Measurements from ENCODE around the gene DLEU7.

DLEU7 gene

DNA sequence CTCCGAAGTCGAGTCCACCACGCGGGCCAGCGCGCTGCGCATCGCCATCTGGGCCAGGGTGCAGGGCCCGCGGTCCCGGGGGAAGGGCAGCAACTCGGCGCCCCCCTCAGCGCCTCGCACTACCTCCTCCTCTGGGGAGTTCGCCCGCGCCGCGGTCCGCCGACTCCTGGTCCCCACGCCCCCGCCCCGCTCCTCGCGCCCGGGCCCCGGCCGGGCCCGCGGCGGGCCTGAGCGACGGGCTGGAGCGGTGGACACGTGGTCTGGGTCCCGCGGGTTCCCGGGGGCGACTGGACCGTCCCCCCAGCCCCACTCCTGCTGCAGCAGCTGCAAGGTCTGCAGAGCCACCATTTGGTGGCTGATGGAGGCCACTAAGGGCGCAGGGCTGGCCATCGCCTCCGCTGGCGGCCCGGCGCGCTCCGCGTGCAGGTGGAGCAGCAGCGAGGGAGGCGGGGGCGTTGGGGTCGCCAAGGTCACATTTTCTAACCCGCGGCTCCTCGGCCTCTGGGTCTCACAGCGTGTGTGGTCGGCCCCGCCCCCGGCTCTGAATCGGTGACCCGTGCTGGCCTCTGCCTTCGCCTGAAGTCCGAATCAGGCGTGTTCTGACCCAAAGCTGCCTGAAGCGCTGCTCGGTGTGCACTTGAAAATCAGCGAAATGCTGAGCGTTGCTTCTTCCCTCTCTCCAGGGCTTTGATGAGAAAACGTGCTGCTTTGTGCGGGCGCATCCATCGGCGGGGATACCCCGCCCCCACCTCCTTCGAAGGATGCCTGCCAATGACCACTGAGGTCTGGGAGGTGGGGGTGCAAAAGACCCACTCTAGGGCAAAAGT lies at the start of gene DLEU7:
DLEU7 (minus strand) TSS at position 436 of the 827 bp plus-strand sequence; CDS start at position 390, 46 bp downstream.
- no peak for DNase-seq

DNA sequence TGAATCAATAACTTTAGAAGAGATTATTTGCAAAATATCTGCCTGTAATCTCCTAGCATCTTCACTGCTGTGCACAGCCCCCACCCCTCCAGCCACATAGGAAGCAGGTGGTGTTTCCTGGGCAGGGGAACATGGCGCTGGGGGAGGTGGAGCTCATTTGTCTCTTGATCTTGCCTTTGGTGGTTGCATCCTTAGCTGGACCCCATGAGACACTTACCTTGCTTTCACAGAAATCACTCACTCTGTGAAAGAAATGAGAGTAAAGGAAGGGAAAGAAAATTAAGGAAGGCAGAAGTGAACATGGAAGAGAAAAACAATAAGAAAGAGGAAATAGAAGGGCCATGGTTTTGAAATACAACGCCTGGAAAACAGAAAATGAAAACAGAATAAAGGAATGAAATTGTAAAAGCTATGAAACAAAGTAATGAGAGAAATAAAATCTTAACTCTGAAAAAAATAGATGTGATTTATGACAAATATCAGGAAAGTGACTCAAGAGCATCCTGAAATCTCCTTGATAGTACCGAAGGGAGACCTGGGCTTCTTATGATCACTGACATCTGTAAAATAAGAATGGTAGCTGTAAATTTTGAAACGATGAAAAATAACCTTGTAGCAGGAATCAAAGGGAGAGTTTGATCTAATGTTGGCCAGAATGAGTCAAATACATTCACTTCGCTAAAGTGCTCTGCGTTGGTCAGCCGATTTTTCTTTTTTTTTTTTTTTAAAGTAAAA lies 48.9 kb upstream of the DLEU7 start:
- no peak for DNase-seq

DNA sequence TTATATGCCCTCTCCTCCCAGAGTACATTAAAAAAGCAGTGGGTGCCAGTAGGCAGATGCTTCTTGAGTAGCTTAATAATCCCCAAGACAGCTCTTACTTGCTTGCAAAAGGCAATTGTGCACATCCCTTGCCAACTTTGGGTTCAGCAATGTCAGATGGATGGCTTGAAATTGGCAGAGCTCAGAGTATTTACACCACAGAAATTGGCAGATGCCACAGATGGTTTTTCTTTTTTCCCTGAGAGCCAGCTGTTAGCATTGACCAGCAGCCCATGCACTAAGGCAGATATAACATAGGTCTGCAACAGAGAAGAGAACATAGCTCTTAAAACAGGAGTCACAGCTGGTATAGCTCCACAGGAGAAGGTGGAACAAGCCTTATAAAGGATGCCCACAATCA lies 47.7 kb upstream of the DLEU7 start:
- no peak for DNase-seq

GRCh38 chr13:50889317-50889716 lies 45.8 kb upstream of the DLEU7 start:
- DNase-seq: no peak

DNA sequence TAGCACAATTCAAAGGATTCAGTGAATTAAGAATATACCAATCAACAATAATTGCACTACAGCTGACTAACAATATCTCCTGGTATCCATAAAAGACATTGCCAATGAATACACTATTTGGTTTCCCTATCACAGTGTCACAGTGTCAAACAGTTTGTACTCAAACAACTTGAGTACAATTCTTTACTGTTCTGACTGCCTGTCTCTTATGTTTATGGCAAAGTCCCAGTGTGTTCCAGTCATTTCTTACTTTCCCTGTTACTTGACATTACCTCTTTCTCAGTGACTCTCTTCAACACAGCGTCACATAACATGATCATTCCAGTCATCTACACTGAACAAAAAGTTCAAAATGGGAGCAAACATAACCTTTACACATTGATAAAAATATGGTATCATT lies 44.9 kb upstream of the DLEU7 start:
- DNase-seq: no peak

GRCh38 chr13:50887151-50887550 lies 43.7 kb upstream of the DLEU7 start:
- DNase-seq: no peak

DNA sequence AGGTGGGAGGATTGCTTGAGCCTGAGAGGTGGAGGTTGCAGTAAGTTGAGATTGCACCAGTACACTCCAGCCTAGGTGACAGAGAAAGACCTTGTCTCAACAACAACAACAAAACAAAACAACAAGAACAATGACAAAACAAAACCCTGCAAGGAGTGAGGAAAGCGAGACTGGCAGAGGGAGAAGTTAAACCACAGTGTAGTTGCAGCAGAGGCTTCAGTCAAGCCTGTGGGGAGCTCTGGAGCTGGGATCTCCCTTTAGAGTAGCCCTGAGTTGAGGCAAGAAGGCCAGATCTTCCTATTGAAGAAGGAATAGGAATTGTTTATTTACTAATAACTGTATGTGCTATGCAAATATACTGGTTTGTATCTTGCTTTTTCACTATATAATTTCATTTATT lies 40.8 kb upstream of the DLEU7 start:
- no peak for DNase-seq

GRCh38 chr13:50883728-50884127 lies 40.2 kb upstream of the DLEU7 start:
- no peak for DNase-seq

- no peak for DNase-seq
Measured at GRCh38 chr13:50882816-50883435, 39.4 kb upstream of the DLEU7 start.

DNA sequence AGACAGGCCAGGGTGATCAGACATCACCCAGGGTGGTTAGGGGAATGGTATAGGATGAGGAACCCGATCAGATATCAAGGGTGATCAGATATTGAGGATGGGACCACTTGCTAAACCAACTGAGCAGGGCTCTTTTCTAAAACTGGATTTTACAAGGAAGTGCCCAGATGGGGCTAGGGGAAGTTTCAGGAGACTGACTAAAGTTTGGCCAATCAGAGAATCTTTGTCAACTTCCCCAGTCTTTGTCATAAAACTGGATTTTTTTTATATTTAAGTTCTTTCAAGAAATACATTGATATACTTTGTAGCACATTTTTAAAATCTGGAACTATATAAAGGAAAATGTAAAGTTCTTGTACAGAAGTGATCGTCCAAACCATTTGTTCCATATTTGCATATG lies 30.5 kb upstream of the DLEU7 start:
- DNase-seq: no peak

DNA sequence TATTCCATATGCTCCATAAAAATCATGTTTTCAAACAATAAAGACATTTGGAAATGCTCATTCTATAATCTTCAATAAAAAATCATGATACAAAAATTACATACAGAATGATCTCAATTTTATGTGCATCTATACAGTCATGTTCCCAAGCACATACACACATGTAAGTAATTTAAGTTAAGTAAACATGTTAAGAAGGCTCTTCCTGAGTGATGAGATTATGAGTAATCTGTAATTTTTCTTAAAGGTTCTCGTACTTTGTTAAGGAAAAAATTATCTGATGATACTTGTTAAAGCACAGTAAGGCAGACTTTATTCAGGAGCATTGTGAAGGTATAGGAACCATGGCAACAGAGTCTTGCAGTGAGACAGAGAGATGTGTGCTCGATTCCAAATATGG lies 30.0 kb upstream of the DLEU7 start:
- no peak for DNase-seq

- no peak for DNase-seq
Measured at GRCh38 chr13:50871405-50871804, 27.9 kb upstream of the DLEU7 start.

GRCh38 chr13:50867637-50867945 lies 24.1 kb upstream of the DLEU7 start:
- no peak for DNase-seq

DNA sequence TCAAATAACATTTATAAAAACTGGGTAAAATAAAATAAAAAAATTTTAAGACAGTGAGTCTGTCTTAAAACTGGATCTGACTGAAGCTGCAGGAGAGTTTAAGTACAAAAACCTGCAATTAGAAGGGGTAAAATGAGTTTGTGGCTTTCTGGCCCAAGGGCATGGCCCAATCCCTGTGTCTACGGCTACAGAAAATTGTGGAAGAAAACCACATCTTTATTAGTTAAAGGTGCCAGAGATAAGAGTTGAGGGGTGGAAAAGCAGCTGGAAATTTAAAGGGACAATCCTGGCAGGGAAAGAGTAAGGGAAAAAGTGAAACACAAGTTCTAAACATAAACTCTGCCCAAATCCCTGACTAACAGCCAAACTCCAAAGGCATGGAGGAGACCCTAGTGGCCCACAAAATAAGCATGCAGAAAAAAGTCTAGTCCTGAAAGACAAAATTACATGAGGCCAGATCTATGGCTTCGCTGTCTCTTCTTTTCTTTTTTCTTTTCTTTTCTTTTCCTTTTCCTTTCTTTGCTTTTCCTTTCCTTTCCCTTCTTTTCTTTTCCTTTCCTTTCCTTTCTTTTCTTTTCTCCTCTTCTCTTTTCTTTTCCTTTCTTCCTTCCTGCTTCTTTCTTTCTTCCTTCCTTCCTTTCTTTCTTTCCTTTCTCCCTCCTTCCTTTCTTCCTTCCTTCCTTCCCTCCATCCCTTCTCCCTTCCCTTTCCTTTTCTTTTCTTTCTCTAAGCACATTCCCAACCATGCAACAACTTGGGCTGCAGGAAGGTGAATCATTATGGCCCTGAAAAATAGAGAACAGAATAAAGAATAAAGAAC lies 23.5 kb upstream of the DLEU7 start:
- no peak for DNase-seq

GRCh38 chr13:50864492-50864891 lies 21.0 kb upstream of the DLEU7 start:
- DNase-seq: no peak

DNA sequence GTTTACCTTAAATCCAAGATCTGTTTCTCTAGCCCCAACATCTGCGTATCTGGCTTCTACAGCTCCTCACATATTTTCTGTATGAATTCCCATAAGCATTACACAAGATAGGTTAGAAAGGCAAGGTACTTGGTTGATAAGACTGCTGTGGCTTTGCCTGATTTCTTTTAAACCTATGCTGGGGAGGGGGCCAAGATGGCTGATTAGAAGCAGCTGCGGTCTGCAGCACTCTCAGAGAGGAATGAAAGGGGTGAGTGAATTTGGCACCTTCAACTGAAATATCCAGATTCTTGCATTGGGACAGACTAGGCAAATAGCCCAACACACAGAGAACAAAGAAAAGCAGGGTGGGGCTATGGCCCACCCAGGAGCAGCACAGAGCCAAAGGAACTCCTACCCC lies 12.2 kb upstream of the DLEU7 start:
- DNase-seq: no peak

DNA sequence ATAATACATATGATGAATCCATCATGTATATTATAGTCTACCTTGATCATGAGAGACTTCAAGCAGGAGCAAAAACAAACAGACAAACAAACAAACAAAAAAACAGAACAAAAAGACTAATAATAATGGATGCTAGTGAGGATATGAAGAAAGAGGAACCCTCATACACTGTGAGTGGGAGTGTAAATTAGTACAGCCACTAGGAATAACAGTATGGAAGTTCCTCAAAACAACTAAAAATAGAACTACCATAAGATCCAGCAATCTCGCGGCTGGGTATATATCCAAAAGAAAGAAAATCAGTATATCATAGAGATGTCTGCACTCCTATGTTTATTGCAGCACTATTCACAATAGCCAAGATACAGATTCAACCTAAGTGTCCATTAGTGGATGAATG lies 7.0 kb upstream of the DLEU7 start:
- DNase-seq: no peak

DNA sequence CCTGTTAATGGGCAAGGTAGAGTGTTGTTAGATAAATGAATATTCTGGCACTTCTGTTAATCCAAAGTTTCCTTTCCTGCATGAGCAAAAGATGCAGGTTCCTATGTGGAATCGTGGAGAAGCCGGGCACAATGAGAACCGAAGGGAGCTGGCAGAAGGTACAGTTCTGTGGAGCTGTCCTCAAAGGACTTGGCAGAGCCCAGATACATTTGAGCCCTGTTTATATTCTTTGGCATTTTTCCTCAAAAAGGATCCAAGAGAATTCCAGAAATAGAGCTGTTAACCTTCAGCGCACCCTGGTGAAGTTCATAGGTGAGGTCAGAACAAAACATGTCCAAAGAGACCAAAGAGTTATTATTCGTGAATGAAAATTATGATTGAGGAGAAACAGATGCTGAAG lies 4.0 kb upstream of the DLEU7 start:
- no peak for DNase-seq

GRCh38 chr13:50846861-50847475 lies 3.5 kb upstream of the DLEU7 start:
- DNase-seq: no peak

GRCh38 chr13:50845211-50845610 lies 1.7 kb upstream of the DLEU7 start:
- DNase-seq: no peak

GRCh38 chr13:50844084-50844875 lies 788 bp upstream of the DLEU7 start:
- DNase-seq: no peak

- DNase-seq: no peak
Measured at GRCh38 chr13:50842990-50843256, 569 bp downstream of the DLEU7 start.
